HCT116 (cell line): Measurements from ENCODE around the gene GLRA3. TPM values are rescaled to one million over a fixed set of nuclear protein-coding genes. Genes with fewer than 3 reads are reported as not detected.

Source experiments
- ATAC-seq: fragments of 200-7000 bp; cut with Tn5 transposase; 2 replicates; pipeline ENCODE4 v1.9.1; 2020; ENCODE audit warnings: mild to moderate bottlenecking, moderate library complexity
- BruUV-seq: library from RNA; stranded (reverse); fragments of 400-500 nt; replicated peaks from 2 replicates; lab custom pipeline; 2021; lab: Mats Ljungman, UMichigan
- CTCF ChIA-PET: fragments of 300-600 bp; sonication (Branson Sonifier 250); formaldehyde crosslinking; loops from one replicate; lab custom pipeline; 2021; ENCODE audit warnings: antibody characterized with exemption; lab: Charles Lee
- POLR2A ChIA-PET: fragments of 300-600, 350-600 bp; sonication (Branson Sonifier 250); formaldehyde crosslinking; loops from one replicate; lab custom pipeline; 2021; ENCODE audit warnings: antibody characterized with exemption; lab: Charles Lee
- RAD21 ChIA-PET, 2 experiments: fragments of 300-600 bp; sonication (Branson Sonifier 250); formaldehyde crosslinking; loops; one replicate each; lab custom pipeline; 2023; ENCODE audit warnings: low total read pairs in 2 of 2; ENCODE audit not compliant: uncharacterized antibody in 2 of 2, unreplicated experiment in 2 of 2, low non-redundant PET in 1 of 2; lab: Charles Lee
- DNase-seq: peaks from one replicate; pipeline ENCODE4 v3.0.0-alpha.2; 2010; ENCODE audit warnings: low read depth, low spot score
- H2AFZ ChIP-seq: fragments of 200-600 bp; shearing (Covaris generic), sonication (generic); 2 replicates; pipeline ENCODE4 v1.6.1; 2017; ENCODE audit warnings: low read depth, mixed run types, mixed read lengths, antibody characterized with exemption, low read length; ENCODE audit not compliant: poor library complexity, severe bottlenecking
- H3K27ac ChIP-seq: 2 replicates; pipeline ENCODE4 v1.5.1; 2012; ENCODE audit warnings: low read depth, low read length
- H3K27me3 ChIP-seq: fragments of 200-600 bp; sonication (generic); 2 replicates; pipeline ENCODE4 v1.6.1; 2016; ENCODE audit warnings: mixed run types, low read length, mixed read lengths; ENCODE audit not compliant: insufficient read depth
- H3K36me3 ChIP-seq, 2 experiments: fragments of 200-500 bp in 1 of 2; fragments of 200-600 bp in 1 of 2; sonication (Bioruptor generic) in 1 of 2; sonication (generic) in 1 of 2; 2 replicates each; pipeline versions ENCODE4 v1.5.1 to v1.6.1; 2014 to 2016; ENCODE audit warnings: low read length in 2 of 2, inconsistent platforms in 1 of 2, mixed read lengths in 1 of 2, mixed run types in 1 of 2; ENCODE audit not compliant: insufficient read depth in 2 of 2, control insufficient read depth in 1 of 2
- H3K4me1 ChIP-seq, 2 experiments: fragments of 200-600 bp in 1 of 2; sonication (generic) in 1 of 2; 2 replicates each; pipeline versions ENCODE4 v1.5.1 to v1.6.1; 2012 to 2017; ENCODE audit warnings: low read length in 2 of 2, inconsistent platforms in 1 of 2, mild to moderate bottlenecking in 1 of 2, mixed read lengths in 1 of 2, mixed run types in 1 of 2, moderate library complexity in 1 of 2; ENCODE audit not compliant: insufficient read depth in 2 of 2, control insufficient read depth in 1 of 2
- H3K4me2 ChIP-seq: fragments of 200-600 bp; sonication (generic); 2 replicates; pipeline ENCODE4 v1.6.1; 2017; ENCODE audit warnings: mixed run types, low read length, mixed read lengths
- H3K4me3 ChIP-seq, 2 experiments: fragments of 200-600 bp in 1 of 2; sonication (generic) in 1 of 2; replicated peaks in 1 of 2; 2 replicates each; pipeline ENCODE4 v1.5.1; 2011 to 2016; ENCODE audit warnings: low read length in 2 of 2, control low read depth in 1 of 2, low read depth in 1 of 2, mild to moderate bottlenecking in 1 of 2, mixed read lengths in 1 of 2, mixed run types in 1 of 2
- H3K79me2 ChIP-seq: fragments of 200-600 bp; sonication (generic); 2 replicates; pipeline ENCODE4 v1.6.1; 2017; ENCODE audit warnings: mild to moderate bottlenecking, mixed run types, low read length, moderate library complexity, mixed read lengths; ENCODE audit not compliant: insufficient read depth
- H3K9ac ChIP-seq: fragments of 200-600 bp; sonication (generic); 2 replicates; pipeline ENCODE4 v1.6.1; 2016; ENCODE audit warnings: low read length, mixed read lengths
- H3K9me2 ChIP-seq: fragments of 200-600 bp; sonication (generic), shearing (Covaris generic); 2 replicates; pipeline ENCODE4 v1.6.1; 2017; ENCODE audit warnings: mixed run types, mild to moderate bottlenecking, moderate library complexity; ENCODE audit not compliant: insufficient read depth
- H3K9me3 ChIP-seq, 2 experiments: fragments of 200-500 bp in 1 of 2; fragments of 200-600 bp in 1 of 2; sonication (Bioruptor generic) in 1 of 2; sonication (generic) in 1 of 2; 2 replicates each; pipeline ENCODE4 v1.6.1; 2014 to 2017; ENCODE audit warnings: low read length in 2 of 2, mixed read lengths in 2 of 2, inconsistent platforms in 1 of 2, low read depth in 1 of 2, mild to moderate bottlenecking in 1 of 2, mixed run types in 1 of 2, moderate library complexity in 1 of 2; ENCODE audit not compliant: control insufficient read depth in 1 of 2, insufficient read depth in 1 of 2
- H4K20me1 ChIP-seq: fragments of 200-600 bp; sonication (generic), shearing (Covaris generic); 2 replicates; pipeline ENCODE4 v1.6.1; 2017; ENCODE audit warnings: mixed run types, mild to moderate bottlenecking, moderate library complexity; ENCODE audit not compliant: insufficient read depth
- CBX3 ChIP-seq: IDR thresholded peaks from 2 replicates; pipeline ENCODE4 v1.6.1; 2012; ENCODE audit warnings: low read depth
- CEBPB ChIP-seq: IDR thresholded peaks from 2 replicates; pipeline ENCODE4 v1.6.1; 2012; ENCODE audit warnings: low read depth
- EGR1 ChIP-seq: IDR thresholded peaks from 2 replicates; pipeline ENCODE4 v1.6.1; 2012; ENCODE audit warnings: low read depth
- EZH2 ChIP-seq: fragments of 200-600 bp; sonication (generic); IDR thresholded peaks from 2 replicates; pipeline ENCODE4 v1.6.1; 2017; ENCODE audit warnings: antibody characterized with exemption, mixed run types
- EZH2phosphoT487 ChIP-seq: fragments of 200-600 bp; IDR thresholded peaks from 2 replicates; pipeline ENCODE4 v1.6.1; 2018; ENCODE audit warnings: antibody characterized with exemption, borderline replicate concordance
- FOSL1 ChIP-seq: IDR thresholded peaks from 2 replicates; pipeline ENCODE4 v1.6.1; 2012; ENCODE audit warnings: low read depth
- JUND ChIP-seq: IDR thresholded peaks from 2 replicates; pipeline ENCODE4 v1.6.1; 2012
- POLR2A ChIP-seq: IDR thresholded peaks from 2 replicates; pipeline ENCODE4 v1.7.0; 2011; ENCODE audit warnings: borderline replicate concordance; ENCODE audit not compliant: insufficient read depth, insufficient read length; ENCODE audit errors: extremely low read depth
- POLR2AphosphoS5 ChIP-seq: IDR thresholded peaks from 2 replicates; pipeline ENCODE4 v1.6.1; 2011; ENCODE audit warnings: mild to moderate bottlenecking, low read depth, low read length, moderate library complexity
- RAD21 ChIP-seq: IDR thresholded peaks from 2 replicates; pipeline ENCODE4 v1.6.1; 2012; ENCODE audit warnings: low read depth, mild to moderate bottlenecking
- SIN3A ChIP-seq: IDR thresholded peaks from 2 replicates; pipeline ENCODE4 v1.6.1; 2012; ENCODE audit warnings: low read depth
- SP1 ChIP-seq: IDR thresholded peaks from 2 replicates; pipeline ENCODE4 v1.6.1; 2012; ENCODE audit warnings: low read depth
- SRF ChIP-seq: IDR thresholded peaks from 2 replicates; pipeline ENCODE4 v1.6.1; 2012; ENCODE audit warnings: low read depth
- ZFX ChIP-seq: fragments of 450-650 bp; IDR thresholded peaks from 2 replicates; pipeline ENCODE4 v1.6.1; 2017
- ZNF274 ChIP-seq: fragments of 200-500 bp; sonication (Bioruptor generic); IDR thresholded peaks from 2 replicates; pipeline ENCODE4 v1.6.1; 2014; ENCODE audit warnings: mild to moderate bottlenecking, low read depth, low read length, inconsistent platforms
- intact Hi-C: fragments of 100-400 bp; cut with micrococcal nuclease; formaldehyde crosslinking; loops from 2 replicates; pipeline ENCODE4 v1.10.0; 2022
- total RNA-seq: library from RNA; stranded (reverse); gene quantifications from one replicate; pipeline ENCODE4 v1.2.1, GENCODE V29; 2021; ENCODE audit not compliant: unreplicated experiment
- TF ChIP-seq, protein P1 (sequence below): IDR thresholded peaks from 2 replicates; pipeline ENCODE4 v1.6.1; 2011; ENCODE audit warnings: mild to moderate bottlenecking, low read length, moderate library complexity; ENCODE audit not compliant: insufficient replicate concordance; ENCODE audit errors: extremely low read depth
- TF ChIP-seq, protein P2 (sequence below): IDR thresholded peaks from 2 replicates; pipeline ENCODE4 v1.6.1; 2012
- TF ChIP-seq, protein P3 (sequence below): IDR thresholded peaks from 2 replicates; pipeline ENCODE4 v1.6.1; 2012

Gene GLRA3
- total RNA-seq, 1 experiment from 2014 or later, result not detected

DNA sequence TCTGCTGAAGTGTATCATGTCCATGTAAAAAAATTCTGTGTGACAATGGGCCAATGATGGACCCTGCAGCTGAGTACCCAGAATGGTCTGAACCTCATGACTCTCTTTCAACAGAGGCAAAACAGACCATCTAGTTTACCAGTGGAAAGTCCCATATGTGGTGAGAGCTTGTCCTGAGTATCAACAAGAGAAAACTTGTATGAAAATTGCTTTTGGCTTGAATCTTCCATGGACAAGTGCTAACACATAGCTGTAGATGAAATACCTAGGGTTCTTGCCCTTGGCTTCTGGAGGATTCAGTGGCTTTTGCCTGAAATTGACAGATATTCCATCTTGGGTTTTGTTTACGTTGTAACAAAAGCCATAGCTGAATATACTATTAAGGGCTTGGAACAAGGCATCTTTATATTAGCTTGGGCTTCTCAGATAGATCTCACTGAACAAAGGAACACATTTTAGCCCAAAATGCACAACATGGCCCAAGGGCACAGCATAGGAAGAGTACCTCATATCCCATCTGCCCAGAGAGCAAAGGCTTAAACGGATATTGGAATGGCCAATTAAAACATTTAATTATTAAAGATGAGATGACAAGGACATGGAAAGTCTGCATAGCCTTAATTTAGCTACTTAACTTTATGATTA, 178.2 kb downstream of the GLRA3 start:
- TF ChIP-seq CEBPB (no peak), JUND (no peak), CBX3 (no peak), ZFX (no peak), RAD21 (no peak), ZNF274 (no peak), POLR2A (no peak)
- TF ChIP-seq, protein P1, sequence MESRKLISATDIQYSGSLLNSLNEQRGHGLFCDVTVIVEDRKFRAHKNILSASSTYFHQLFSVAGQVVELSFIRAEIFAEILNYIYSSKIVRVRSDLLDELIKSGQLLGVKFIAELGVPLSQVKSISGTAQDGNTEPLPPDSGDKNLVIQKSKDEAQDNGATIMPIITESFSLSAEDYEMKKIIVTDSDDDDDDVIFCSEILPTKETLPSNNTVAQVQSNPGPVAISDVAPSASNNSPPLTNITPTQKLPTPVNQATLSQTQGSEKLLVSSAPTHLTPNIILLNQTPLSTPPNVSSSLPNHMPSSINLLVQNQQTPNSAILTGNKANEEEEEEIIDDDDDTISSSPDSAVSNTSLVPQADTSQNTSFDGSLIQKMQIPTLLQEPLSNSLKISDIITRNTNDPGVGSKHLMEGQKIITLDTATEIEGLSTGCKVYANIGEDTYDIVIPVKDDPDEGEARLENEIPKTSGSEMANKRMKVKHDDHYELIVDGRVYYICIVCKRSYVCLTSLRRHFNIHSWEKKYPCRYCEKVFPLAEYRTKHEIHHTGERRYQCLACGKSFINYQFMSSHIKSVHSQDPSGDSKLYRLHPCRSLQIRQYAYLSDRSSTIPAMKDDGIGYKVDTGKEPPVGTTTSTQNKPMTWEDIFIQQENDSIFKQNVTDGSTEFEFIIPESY, result no peak
- Histone ChIP-seq H4K20me1 (no peaks in the 10 kb centered on the region), H3K79me2 (no peaks in the 10 kb centered on the region), H3K36me3 (no peaks in the 10 kb centered on the region), H3K9me3 (no peaks in the 10 kb centered on the region), H3K27me3 (no peaks in the 10 kb centered on the region), H3K4me3 (no peak overlapping the region), H3K4me1 (no peaks in the 10 kb centered on the region), H2AFZ (no peak overlapping the region), H3K9me2 (no peaks in the 10 kb centered on the region), H3K9ac (no peak overlapping the region), H3K27ac (no peak overlapping the region), H3K4me2 (no peak overlapping the region)
- DNase-seq, result no peak
- ATAC-seq, result no peak
- ChIA-PET POLR2A (no interaction called here), RAD21 (no interaction called here), CTCF (interaction anchor here (1.0 kb wide), 1 partner anchor 19 kb away, joined by 3 read pairs; no protein-coding TSS in a partner anchor)
- intact Hi-C loops, result no loop called here
- no TSS peak for BruUV-seq

DNA sequence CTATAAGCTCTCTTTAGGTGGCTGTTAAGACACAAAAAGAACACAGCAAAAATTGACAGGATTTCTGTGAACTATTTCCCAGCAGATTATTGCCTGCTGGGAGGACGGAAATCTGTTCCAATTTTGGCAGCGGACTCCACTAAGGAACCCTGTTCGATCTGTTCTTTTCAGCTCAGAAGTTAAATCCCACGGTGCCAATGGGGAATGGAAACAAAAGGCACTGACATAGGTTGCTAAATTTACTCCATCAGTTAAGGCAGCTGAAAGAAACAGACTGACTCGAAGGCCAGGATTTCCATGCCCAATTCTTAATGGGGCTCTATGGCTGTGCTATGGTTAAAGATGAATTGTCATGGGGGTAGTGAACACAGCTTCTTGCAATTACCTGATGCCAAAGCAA, 180.2 kb downstream of the GLRA3 start:
- H3K79me2 ChIP-seq, result no peaks in the 10 kb centered on the region
- H3K4me3 ChIP-seq, result no peak overlapping the region
- ChIA-PET POLR2A (no interaction called here), RAD21 (no interaction called here), CTCF (no interaction called here)
- no peak for DNase-seq
- H3K9me3 ChIP-seq, result no peaks in the 10 kb centered on the region
- BruUV-seq, result no TSS peak
- no peak overlapping the region for H2AFZ ChIP-seq
- H3K4me2 ChIP-seq, result no peak overlapping the region
- intact Hi-C loops, result no loop called here
- H4K20me1 ChIP-seq, result no peaks in the 10 kb centered on the region
- ATAC-seq, result no peak
- no peaks in the 10 kb centered on the region for H3K9me2 ChIP-seq
- no peaks in the 10 kb centered on the region for H3K4me1 ChIP-seq
- H3K36me3 ChIP-seq, result no peaks in the 10 kb centered on the region
- H3K27me3 ChIP-seq, result no peaks in the 10 kb centered on the region
- H3K27ac ChIP-seq, result no peak overlapping the region
- no peak overlapping the region for H3K9ac ChIP-seq
- TF ChIP-seq EGR1 (no peak), RAD21 (no peak), SP1 (no peak), POLR2AphosphoS5 (no peak), SIN3A (no peak), FOSL1 (no peak), CEBPB (no peak), SRF (no peak), CBX3 (no peak), ZNF274 (no peak), EZH2phosphoT487 (no peak), ZFX (no peak), EZH2 (no peak)
- TF ChIP-seq, protein P2, sequence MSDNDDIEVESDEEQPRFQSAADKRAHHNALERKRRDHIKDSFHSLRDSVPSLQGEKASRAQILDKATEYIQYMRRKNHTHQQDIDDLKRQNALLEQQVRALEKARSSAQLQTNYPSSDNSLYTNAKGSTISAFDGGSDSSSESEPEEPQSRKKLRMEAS, result no peak
- TF ChIP-seq, protein P1, result no peak
- TF ChIP-seq, protein P3, sequence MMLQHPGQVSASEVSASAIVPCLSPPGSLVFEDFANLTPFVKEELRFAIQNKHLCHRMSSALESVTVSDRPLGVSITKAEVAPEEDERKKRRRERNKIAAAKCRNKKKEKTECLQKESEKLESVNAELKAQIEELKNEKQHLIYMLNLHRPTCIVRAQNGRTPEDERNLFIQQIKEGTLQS, result no peak
